GM18861 (cell line): ENCODE results near the gene SPATA20.

Source experiments
- ATAC-seq: cut with Tn5 transposase; IDR thresholded peaks from one replicate; pipeline ENCODE4 v1.9.1; 2021; ENCODE audit not compliant: unreplicated experiment

Gene SPATA20

GRCh38 chr17:50557630-50558029 is 10.7 kb downstream of the SPATA20 start:
- no peak for ATAC-seq

GRCh38 chr17:50558091-50558490 is 11.1 kb downstream of the SPATA20 start:
- no peak for ATAC-seq

- no peak for ATAC-seq
Measured at GRCh38 chr17:50558581-50558940, 11.6 kb downstream of the SPATA20 start.

- no peak for ATAC-seq
Measured at GRCh38 chr17:50558941-50559614, 12.1 kb downstream of the SPATA20 start.

- no peak for ATAC-seq
Measured at GRCh38 chr17:50559674-50560184, 12.8 kb downstream of the SPATA20 start.

GRCh38 chr17:50560185-50560824 is 13.3 kb downstream of the SPATA20 start, which contains the start of gene CACNA1G:
Gene CACNA1G (plus strand): TSS chr17:50560715. CDS start chr17:50561460, 745 bp downstream.
- peak; percentile 80 for ATAC-seq

GRCh38 chr17:50560931-50561745 is 14.2 kb downstream of the SPATA20 start:
- no peak for ATAC-seq

- no peak for ATAC-seq
Measured at GRCh38 chr17:50561746-50562141, 14.8 kb downstream of the SPATA20 start.

GRCh38 chr17:50562242-50563091 is 15.5 kb downstream of the SPATA20 start:
- no peak for ATAC-seq

GRCh38 chr17:50563092-50563511 is 16.1 kb downstream of the SPATA20 start:
- ATAC-seq, result no peak

- ATAC-seq, result no peak
Measured at GRCh38 chr17:50564916-50565315, 17.9 kb downstream of the SPATA20 start.

GRCh38 chr17:50565402-50566350 is 18.7 kb downstream of the SPATA20 start:
- no peak for ATAC-seq

GRCh38 chr17:50566886-50567285 is 19.9 kb downstream of the SPATA20 start:
- ATAC-seq, result no peak

GRCh38 chr17:50568659-50569058 is 21.7 kb downstream of the SPATA20 start:
- no peak for ATAC-seq

- no peak for ATAC-seq
Measured at GRCh38 chr17:50569592-50569991, 22.6 kb downstream of the SPATA20 start.

- no peak for ATAC-seq
Measured at GRCh38 chr17:50570032-50570431, 23.1 kb downstream of the SPATA20 start.

GRCh38 chr17:50570528-50570927 is 23.6 kb downstream of the SPATA20 start:
- no peak for ATAC-seq

GRCh38 chr17:50571681-50572080 is 24.7 kb downstream of the SPATA20 start:
- no peak for ATAC-seq

GRCh38 chr17:50572541-50572940 is 25.6 kb downstream of the SPATA20 start:
- ATAC-seq, result no peak
